Activated T-helper 9 cell treated with anti-CD3 and anti-CD28 coated beads, Interleukin-2, amount 50 U/mL, for 16 hours (primary cell): ENCODE measurements around the gene SMIM45.
"Not testable (repeated sequence)": the region's sequence is repeated elsewhere in the genome, so short reads cannot be mapped to it uniquely, and the experiment has no call there.

ENCODE experiments used
- DNase-seq: peaks from one replicate; pipeline ENCODE4 v3.0.0-alpha.2; 2020; ENCODE audit warnings: low read depth

The SMIM45 gene

GRCh38 chr22:41935015-41935351 is 17.0 kb upstream of the SMIM45 start:
- DNase-seq, result no peak

GRCh38 chr22:41935509-41935908 is 16.4 kb upstream of the SMIM45 start:
- DNase-seq, result no peak

GRCh38 chr22:41936894-41937169 is 15.1 kb upstream of the SMIM45 start:
- no peak for DNase-seq

- peak; percentile 92 for DNase-seq
Measured at GRCh38 chr22:41939981-41940831, 11.7 kb upstream of the SMIM45 start.

- DNase-seq, result peak; percentile 75
Measured at GRCh38 chr22:41940832-41941765, 10.9 kb upstream of the SMIM45 start.

- no peak for DNase-seq
Measured at GRCh38 chr22:41943661-41944209, 8.2 kb upstream of the SMIM45 start.

GRCh38 chr22:41946629-41947423 is 5.1 kb upstream of the SMIM45 start, which contains the start of gene CENPM:
Gene CENPM, minus strand, starts transcription at chr22:41947152. Its CDS starts 76 bp downstream, at chr22:41947076.
- DNase-seq, result peak; percentile 82

GRCh38 chr22:41947424-41948080 is 4.4 kb upstream of the SMIM45 start:
- DNase-seq, result no peak

- no peak for DNase-seq
Measured at GRCh38 chr22:41948142-41948541, 3.8 kb upstream of the SMIM45 start.

- DNase-seq, result not testable (repeated sequence)
Measured at GRCh38 chr22:41948928-41949296, 3.0 kb upstream of the SMIM45 start.

- no peak for DNase-seq
Measured at GRCh38 chr22:41949297-41949965, 2.5 kb upstream of the SMIM45 start.

GRCh38 chr22:41952713-41953112 is 763 bp downstream of the SMIM45 start:
- no peak for DNase-seq

GRCh38 chr22:41957941-41958556 is 6.1 kb downstream of the SMIM45 start:
- no peak for DNase-seq

GRCh38 chr22:41963453-41964111 is 11.6 kb downstream of the SMIM45 start:
- DNase-seq, result no peak

- no peak for DNase-seq
Measured at GRCh38 chr22:41964112-41964491, 12.2 kb downstream of the SMIM45 start.

- DNase-seq, result no peak
Measured at GRCh38 chr22:41966225-41966606, 14.3 kb downstream of the SMIM45 start.

- DNase-seq, result no peak
Measured at GRCh38 chr22:41966607-41967240, 14.8 kb downstream of the SMIM45 start.

- no peak for DNase-seq
Measured at GRCh38 chr22:41968601-41969000, 16.7 kb downstream of the SMIM45 start.

- DNase-seq, result no peak
Measured at GRCh38 chr22:41969110-41969646, 17.2 kb downstream of the SMIM45 start, which contains the start of gene SEPTIN3. Gene SEPTIN3, plus strand, starts transcription at chr22:41969443. Its CDS starts 2,050 bp downstream, at chr22:41971493.
